ENCODE data around the gene PNP.

PNP gene

GRCh38 chr14:20461225-20462141 is 7.7 kb upstream of the PNP start, which contains the start of gene PIP4P1:
PIP4P1 (minus strand) TSS chr14:20461434; CDS start chr14:20461325, 109 bp downstream.
- Mint-ChIP-seq H3K4me1 (peaks cover 19% of the 10 kb centered on the region), H3K27ac (peak within 1 kb of the TSS; percentile 98), H3K36me3 (peaks cover 11% of the 10 kb centered on the region), H3K27me3 (no peaks in the 10 kb centered on the region), H3K4me3 (peak within 1 kb of the TSS; percentile 91), H3K9me3 (no peaks in the 10 kb centered on the region)
- DNase-seq (ENCODE audit: low spot score in 2 of 2) (peak; percentile 95 to 98), ATAC-seq (ENCODE audit: low read depth) (peak; percentile 72)

- DNase-seq (ENCODE audit: low spot score in 2 of 2) (no peak), ATAC-seq (ENCODE audit: low read depth) (no peak)
- Mint-ChIP-seq H3K4me3 (peak overlapping the region; percentile 96), H3K27ac (peak overlapping the region; percentile 95), H3K36me3 (peaks cover 8% of the 10 kb centered on the region), H3K4me1 (peaks cover 32% of the 10 kb centered on the region), H3K9me3 (no peaks in the 10 kb centered on the region), H3K27me3 (no peaks in the 10 kb centered on the region)
Observed at GRCh38 chr14:20468764-20469241, 403 bp upstream of the PNP start.

GRCh38 chr14:20469890-20470602 is 840 bp downstream of the PNP start:
- H3K27me3 Mint-ChIP-seq: no peaks in the 10 kb centered on the region
- H3K27ac Mint-ChIP-seq: peak overlapping the region; percentile 95
- DNase-seq (ENCODE audit: low spot score in 2 of 2): peak; percentile 16 to 42
- H3K9me3 Mint-ChIP-seq: no peaks in the 10 kb centered on the region
- H3K4me1 Mint-ChIP-seq: peaks cover 29% of the 10 kb centered on the region
- ATAC-seq (ENCODE audit: low read depth): peak; percentile 36
- H3K4me3 Mint-ChIP-seq: peak overlapping the region; percentile 96
- H3K36me3 Mint-ChIP-seq: peaks cover 20% of the 10 kb centered on the region

GRCh38 chr14:20470603-20470901 is 1.3 kb downstream of the PNP start:
- DNase-seq (ENCODE audit: low spot score in 2 of 2) (no peak), ATAC-seq (ENCODE audit: low read depth) (no peak)
- H3K4me3 Mint-ChIP-seq: peak overlapping the region; percentile 96
- peak overlapping the region; percentile 95 for H3K27ac Mint-ChIP-seq
- peaks cover 24% of the 10 kb centered on the region for H3K36me3 Mint-ChIP-seq
- no peaks in the 10 kb centered on the region for H3K27me3 Mint-ChIP-seq
- no peaks in the 10 kb centered on the region for H3K9me3 Mint-ChIP-seq
- peaks cover 29% of the 10 kb centered on the region for H3K4me1 Mint-ChIP-seq

- H3K4me1 Mint-ChIP-seq: peaks cover 40% of the 10 kb centered on the region
- no peak for DNase-seq (ENCODE audit: low spot score in 2 of 2)
- no peaks in the 10 kb centered on the region for H3K27me3 Mint-ChIP-seq
- ATAC-seq (ENCODE audit: low read depth): no peak
- no peak overlapping the region for H3K4me3 Mint-ChIP-seq
- H3K36me3 Mint-ChIP-seq: peaks cover 36% of the 10 kb centered on the region
- peak overlapping the region; percentile 56 for H3K27ac Mint-ChIP-seq
- no peaks in the 10 kb centered on the region for H3K9me3 Mint-ChIP-seq
Observed at GRCh38 chr14:20472536-20473169, 3.4 kb downstream of the PNP start.

- H3K4me1 Mint-ChIP-seq: peaks cover 24% of the 10 kb centered on the region
- ATAC-seq (ENCODE audit: low read depth): no peak
- H3K9me3 Mint-ChIP-seq: no peaks in the 10 kb centered on the region
- DNase-seq (ENCODE audit: low spot score in 2 of 2): no peak
- peak overlapping the region; percentile 15 for H3K27ac Mint-ChIP-seq
- H3K4me3 Mint-ChIP-seq: peak overlapping the region; percentile 41
- H3K36me3 Mint-ChIP-seq: peaks cover 38% of the 10 kb centered on the region
- H3K27me3 Mint-ChIP-seq: no peaks in the 10 kb centered on the region
Observed at GRCh38 chr14:20476776-20477175, 7.6 kb downstream of the PNP start.

GRCh38 chr14:20477211-20477876 is 8.1 kb downstream of the PNP start:
- H3K4me1 Mint-ChIP-seq: peaks cover 18% of the 10 kb centered on the region

GRCh38 chr14:20478894-20479293 is 9.7 kb downstream of the PNP start:
- no peak for ATAC-seq (ENCODE audit: low read depth)
- DNase-seq (ENCODE audit: low spot score in 2 of 2): no peak
- Mint-ChIP-seq H3K4me1 (peaks cover 13% of the 10 kb centered on the region), H3K36me3 (peaks cover 29% of the 10 kb centered on the region), H3K4me3 (no peak overlapping the region), H3K9me3 (no peaks in the 10 kb centered on the region), H3K27me3 (no peaks in the 10 kb centered on the region), H3K27ac (no peak overlapping the region)

More at GRCh38 chr14:20477211-20477876, 8.1 kb downstream of the PNP start:
- Mint-ChIP-seq H3K9me3 (no peaks in the 10 kb centered on the region), H3K4me3 (peak overlapping the region; percentile 41), H3K27me3 (no peaks in the 10 kb centered on the region), H3K27ac (peak overlapping the region; percentile 15), H3K36me3 (peaks cover 36% of the 10 kb centered on the region)
- ATAC-seq (ENCODE audit: low read depth) (peak; percentile 89), DNase-seq (ENCODE audit: low spot score in 2 of 2) (no peak)

GRCh38 chr14:20482382-20482781 is 13.2 kb downstream of the PNP start:
- no peak for ATAC-seq (ENCODE audit: low read depth)
- Mint-ChIP-seq H3K4me1 (peaks cover 13% of the 10 kb centered on the region), H3K9me3 (no peaks in the 10 kb centered on the region), H3K4me3 (no peak overlapping the region), H3K27me3 (no peaks in the 10 kb centered on the region), H3K36me3 (peaks cover 4% of the 10 kb centered on the region), H3K27ac (no peak overlapping the region)
- no peak for DNase-seq (ENCODE audit: low spot score in 2 of 2)

- no peak overlapping the region for H3K4me3 Mint-ChIP-seq
Observed at GRCh38 chr14:20485900-20486299, 16.7 kb downstream of the PNP start.

GRCh38 chr14:20486684-20487395 is 17.6 kb downstream of the PNP start:
- no peaks in the 10 kb centered on the region for H3K36me3 Mint-ChIP-seq

More at GRCh38 chr14:20485900-20486299, 16.7 kb downstream of the PNP start:
- ATAC-seq (ENCODE audit: low read depth) (no peak), DNase-seq (ENCODE audit: low spot score in 2 of 2) (no peak)
- Mint-ChIP-seq H3K4me1 (peaks cover 29% of the 10 kb centered on the region), H3K9me3 (no peaks in the 10 kb centered on the region), H3K36me3 (no peaks in the 10 kb centered on the region), H3K27me3 (no peaks in the 10 kb centered on the region), H3K27ac (no peak overlapping the region)

GRCh38 chr14:20487396-20487725 is 18.2 kb downstream of the PNP start:
- H3K9me3 Mint-ChIP-seq: no peaks in the 10 kb centered on the region
- ATAC-seq (ENCODE audit: low read depth) (no peak), DNase-seq (ENCODE audit: low spot score in 2 of 2) (no peak)
- H3K27ac Mint-ChIP-seq: no peak overlapping the region
- H3K4me1 Mint-ChIP-seq: peaks cover 35% of the 10 kb centered on the region
- no peak overlapping the region for H3K4me3 Mint-ChIP-seq
- no peaks in the 10 kb centered on the region for H3K36me3 Mint-ChIP-seq
- no peaks in the 10 kb centered on the region for H3K27me3 Mint-ChIP-seq

More at GRCh38 chr14:20486684-20487395, 17.6 kb downstream of the PNP start:
- DNase-seq (ENCODE audit: low spot score in 2 of 2): no peak
- Mint-ChIP-seq H3K4me1 (peaks cover 35% of the 10 kb centered on the region), H3K27ac (no peak overlapping the region), H3K9me3 (no peaks in the 10 kb centered on the region), H3K27me3 (no peaks in the 10 kb centered on the region), H3K4me3 (no peak overlapping the region)
- ATAC-seq (ENCODE audit: low read depth): no peak
